K562 (cell line): ENCODE data around the gene ZMYND15. TPM values are rescaled to one million over a fixed set of nuclear protein-coding genes. Genes with fewer than 3 reads are reported as not detected.
A peak's percentile ranks its signal among the peaks of the same experiment; 100 is the strongest.

Experiments used
- CBX3 ChIP-seq, 2 experiments: IDR thresholded peaks; 1 replicate in 1 of 2; 2 replicates in 1 of 2; pipeline ENCODE4 v1.6.1; 2012; ENCODE audit warnings: inconsistent platforms in 2 of 2, low read length in 2 of 2, borderline replicate concordance in 1 of 2, control low read depth in 1 of 2
- CBX5 ChIP-seq: IDR thresholded peaks from 2 replicates; pipeline ENCODE4 v1.6.1; 2014; ENCODE audit warnings: low read depth, borderline replicate concordance
- CREBBP ChIP-seq: IDR thresholded peaks from one replicate; pipeline ENCODE4 v1.6.1; 2012; ENCODE audit warnings: low read depth, mild to moderate bottlenecking, control low read depth, inconsistent platforms, low read length
- FOXK1 ChIP-seq: sonication (generic); formaldehyde crosslinking; IDR thresholded peaks from 2 replicates; pipeline ENCODE4 v1.8.0; 2022; ENCODE audit warnings: missing genetic modification reagents, mild to moderate bottlenecking, borderline replicate concordance
- GTF2F1 ChIP-seq: IDR thresholded peaks from 2 replicates; pipeline ENCODE4 v1.6.1; 2011; ENCODE audit warnings: low read depth, low read length, improper control_type of control experiment
- JUN ChIP-seq, 2 experiments: sonication (generic) in 1 of 2; formaldehyde crosslinking in 1 of 2; IDR thresholded peaks; 2 replicates each; pipeline versions ENCODE4 v1.6.1 to v1.8.0; 2012 to 2022; ENCODE audit warnings: borderline replicate concordance in 2 of 2, mild to moderate bottlenecking in 2 of 2, improper control_type of control experiment in 1 of 2, low read depth in 1 of 2, low read length in 1 of 2, missing genetic modification reagents in 1 of 2
- MEIS2 ChIP-seq: fragments of 450-650 bp; IDR thresholded peaks from 2 replicates; pipeline ENCODE4 v1.6.1; 2014; ENCODE audit warnings: mild to moderate bottlenecking; ENCODE audit not compliant: partially characterized antibody
- NFIX ChIP-seq: fragments of 250-450 bp; sonication (Bioruptor Pico); IDR thresholded peaks from 2 replicates; pipeline ENCODE4 v1.4.0; 2020; ENCODE audit warnings: low read depth, mild to moderate bottlenecking, moderate library complexity
- RCOR1 ChIP-seq, 2 experiments: IDR thresholded peaks; 2 replicates each; pipeline ENCODE4 v1.6.1; 2012; ENCODE audit warnings: low read depth in 2 of 2, low read length in 2 of 2, borderline replicate concordance in 1 of 2, improper control_type of control experiment in 1 of 2
- SMARCE1 ChIP-seq: fragments of 450-650 bp; IDR thresholded peaks from 2 replicates; pipeline ENCODE4 v1.7.1; 2016; ENCODE audit warnings: mild to moderate bottlenecking
- TOE1 ChIP-seq, 2 experiments: fragments of 450-650 bp in 1 of 2; sonication (generic) in 1 of 2; formaldehyde crosslinking in 1 of 2; IDR thresholded peaks; 2 replicates each; pipeline versions ENCODE4 v1.7.1 to v1.8.0; 2016 to 2022; ENCODE audit warnings: borderline replicate concordance in 2 of 2, mild to moderate bottlenecking in 2 of 2, antibody characterized with exemption in 1 of 2, inconsistent platforms in 1 of 2, low read depth in 1 of 2, missing genetic modification reagents in 1 of 2, moderate library complexity in 1 of 2
- TRIM24 ChIP-seq, 2 experiments: fragments of 450-650 bp; IDR thresholded peaks; 2 replicates each; pipeline ENCODE4 v1.6.1; 2016
- ZBED1 ChIP-seq: IDR thresholded peaks from 2 replicates; pipeline ENCODE4 v1.6.1; 2014
- ZNF57 ChIP-seq: fragments of 450-650 bp; formaldehyde crosslinking; IDR thresholded peaks from 2 replicates; pipeline ENCODE4 v1.4.0; 2020; ENCODE audit warnings: mild to moderate bottlenecking, moderate library complexity
- polyA plus RNA-seq, 8 experiments: library from polyadenylated mRNA; depleted of rRNA in 4 of 8; stranded (reverse) in 5 of 8; unstranded in 3 of 8; fragments of >200 nt; fragmentation: Nextera tagmentation in 2 of 8; fragmentation: Illumina TruSeq in 1 of 8; extraction: Ambion mirVana in 2 of 8; extraction: Trizol in 1 of 8; gene quantifications; 2 replicates each; pipeline versions ENCODE4 v1.2.1 to v1.2.3, GENCODE V29; 2011 to 2014; ENCODE audit warnings: inconsistent platforms in 1 of 8, missing spikeins in 1 of 8
- total RNA-seq, 7 experiments: library from RNA; depleted of rRNA in 6 of 7; stranded (reverse); fragments of >200 nt in 6 of 7; fragmentation: Illumina TruSeq in 2 of 7; extraction: Trizol in 2 of 7; gene quantifications; 2 replicates each; pipeline versions ENCODE4 v1.2.1 to v1.2.3, GENCODE V29; 2011 to 2021; ENCODE audit warnings: low replicate concordance in 1 of 7
- TF ChIP-seq, protein P1 (sequence below): sonication (generic); formaldehyde crosslinking; IDR thresholded peaks from 2 replicates; pipeline ENCODE4 v1.8.1; 2023; ENCODE audit warnings: mild to moderate bottlenecking, missing genetic modification reagents
- TF ChIP-seq, protein P2 (sequence below): fragments of 250-450 bp; sonication (Bioruptor Pico); IDR thresholded peaks from 2 replicates; pipeline ENCODE4 v1.9.0; 2021; ENCODE audit warnings: mild to moderate bottlenecking
- TF ChIP-seq, protein P3 (sequence below): fragments of 450-650 bp; IDR thresholded peaks from 2 replicates; pipeline ENCODE4 v1.6.1; 2017; ENCODE audit warnings: antibody characterized with exemption, mild to moderate bottlenecking
- TF ChIP-seq, protein P4 (sequence below): fragments of 250-450 bp; sonication (Bioruptor Pico); IDR thresholded peaks from 2 replicates; pipeline ENCODE4 v1.4.0; 2020; ENCODE audit warnings: mild to moderate bottlenecking

The ZMYND15 gene
- total and polyA plus RNA-seq, 9 of the 15 experiments (the other 6 are each of a cell fraction or from before 2014, with no cell fraction given): 0.09 TPM; not detected in 8

DNA sequence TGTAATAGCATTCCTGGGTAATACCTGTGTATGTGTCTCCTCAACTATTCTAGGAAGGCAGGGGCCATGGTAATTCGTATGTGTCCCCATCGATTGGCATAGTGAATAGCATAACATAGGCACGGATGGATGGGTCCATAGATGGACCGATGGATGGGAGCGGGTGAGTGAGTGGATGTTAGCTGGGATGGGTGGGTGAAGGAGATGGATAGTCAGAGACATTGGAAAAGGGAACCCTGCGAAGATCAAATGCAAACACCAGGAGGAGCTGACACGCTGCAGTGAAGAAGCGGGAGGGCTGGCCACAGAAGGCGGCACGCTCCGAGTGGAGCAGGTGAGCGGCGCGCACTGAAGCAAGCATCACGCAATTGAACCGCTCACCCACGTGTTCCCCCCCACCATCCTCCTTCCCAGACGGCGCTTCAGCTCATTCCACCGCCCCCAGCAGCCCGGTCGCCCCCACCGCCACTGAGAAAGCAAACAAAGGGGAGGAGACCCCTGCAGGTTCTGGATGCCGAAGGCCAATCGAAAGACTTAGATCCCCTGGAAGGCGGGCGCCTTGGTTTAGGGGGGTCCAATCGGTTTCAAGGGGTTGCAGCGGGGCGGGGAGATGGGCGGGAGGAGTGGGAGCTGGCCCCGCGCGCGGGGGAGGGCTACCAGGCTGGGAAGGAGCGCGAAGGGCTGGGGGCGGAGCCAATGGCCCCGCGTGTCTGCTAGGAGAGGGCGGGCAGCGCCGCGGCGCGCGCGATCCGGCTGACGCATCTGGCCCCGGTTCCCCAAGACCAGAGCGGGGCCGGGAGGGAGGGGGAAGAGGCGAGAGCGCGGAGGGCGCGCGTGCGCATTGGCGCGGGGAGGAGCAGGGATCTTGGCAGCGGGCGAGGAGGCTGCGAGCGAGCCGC, 29.6 kb upstream of the ZMYND15 start, which contains the start of gene ARRB2 (continued):
- TF ChIP-seq CREBBP (no peak), ZBED1 (no peak), SMARCE1 (no peak; the same call in 1 of the 2 replicates), TOE1 (IDR thresholded peaks at IDR 0.05; ENCODE audit: borderline replicate concordance) (peak; percentile 49; the same call in 1 of the 2 replicates), TOE1 (CRISPR knock-in tag; IDR thresholded peaks at IDR 0.05; ENCODE audit: borderline replicate concordance, low read depth) (no peak), FOXK1 (CRISPR knock-in tag) (no peak), CBX5 (no peak), TRIM24 (IDR thresholded peaks at IDR 0.05) (peak; percentile 9 to 32; a peak in 1 of 4 replicates), ZNF57 (CRISPR knock-in tag) (no peak), NFIX (CRISPR knock-in tag) (no peak), RCOR1 (IDR thresholded peaks at IDR 0.05; ENCODE audit: borderline replicate concordance in 1 of 2, low read depth in 2 of 2, low read length in 2 of 2) (peak in 1 of 2 experiments; percentile 35; a peak in 1 of 4 replicates), MEIS2 (peak; percentile 50), CBX3 (IDR thresholded peaks at IDR 0.05; ENCODE audit: borderline replicate concordance in 1 of 2, low read length in 2 of 2) (peak in 1 of 2 experiments; percentile 79; a peak in 1 of 3 replicates), GTF2F1 (no peak), JUN (IDR thresholded peaks at IDR 0.05; ENCODE audit: borderline replicate concordance, low read depth, low read length) (0 out of 2 replicates have a peak, but pooled peaks have one; percentile 23), JUN (CRISPR knock-in tag; IDR thresholded peaks at IDR 0.05; ENCODE audit: borderline replicate concordance) (no peak)
- TF ChIP-seq, protein P1, sequence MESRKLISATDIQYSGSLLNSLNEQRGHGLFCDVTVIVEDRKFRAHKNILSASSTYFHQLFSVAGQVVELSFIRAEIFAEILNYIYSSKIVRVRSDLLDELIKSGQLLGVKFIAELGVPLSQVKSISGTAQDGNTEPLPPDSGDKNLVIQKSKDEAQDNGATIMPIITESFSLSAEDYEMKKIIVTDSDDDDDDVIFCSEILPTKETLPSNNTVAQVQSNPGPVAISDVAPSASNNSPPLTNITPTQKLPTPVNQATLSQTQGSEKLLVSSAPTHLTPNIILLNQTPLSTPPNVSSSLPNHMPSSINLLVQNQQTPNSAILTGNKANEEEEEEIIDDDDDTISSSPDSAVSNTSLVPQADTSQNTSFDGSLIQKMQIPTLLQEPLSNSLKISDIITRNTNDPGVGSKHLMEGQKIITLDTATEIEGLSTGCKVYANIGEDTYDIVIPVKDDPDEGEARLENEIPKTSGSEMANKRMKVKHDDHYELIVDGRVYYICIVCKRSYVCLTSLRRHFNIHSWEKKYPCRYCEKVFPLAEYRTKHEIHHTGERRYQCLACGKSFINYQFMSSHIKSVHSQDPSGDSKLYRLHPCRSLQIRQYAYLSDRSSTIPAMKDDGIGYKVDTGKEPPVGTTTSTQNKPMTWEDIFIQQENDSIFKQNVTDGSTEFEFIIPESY (CRISPR knock-in tag): 0 out of 2 replicates have a peak, but pooled peaks have one; percentile 28
- TF ChIP-seq, protein P2, sequence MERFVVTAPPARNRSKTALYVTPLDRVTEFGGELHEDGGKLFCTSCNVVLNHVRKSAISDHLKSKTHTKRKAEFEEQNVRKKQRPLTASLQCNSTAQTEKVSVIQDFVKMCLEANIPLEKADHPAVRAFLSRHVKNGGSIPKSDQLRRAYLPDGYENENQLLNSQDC (CRISPR knock-in tag): no peak
- TF ChIP-seq, protein P3, sequence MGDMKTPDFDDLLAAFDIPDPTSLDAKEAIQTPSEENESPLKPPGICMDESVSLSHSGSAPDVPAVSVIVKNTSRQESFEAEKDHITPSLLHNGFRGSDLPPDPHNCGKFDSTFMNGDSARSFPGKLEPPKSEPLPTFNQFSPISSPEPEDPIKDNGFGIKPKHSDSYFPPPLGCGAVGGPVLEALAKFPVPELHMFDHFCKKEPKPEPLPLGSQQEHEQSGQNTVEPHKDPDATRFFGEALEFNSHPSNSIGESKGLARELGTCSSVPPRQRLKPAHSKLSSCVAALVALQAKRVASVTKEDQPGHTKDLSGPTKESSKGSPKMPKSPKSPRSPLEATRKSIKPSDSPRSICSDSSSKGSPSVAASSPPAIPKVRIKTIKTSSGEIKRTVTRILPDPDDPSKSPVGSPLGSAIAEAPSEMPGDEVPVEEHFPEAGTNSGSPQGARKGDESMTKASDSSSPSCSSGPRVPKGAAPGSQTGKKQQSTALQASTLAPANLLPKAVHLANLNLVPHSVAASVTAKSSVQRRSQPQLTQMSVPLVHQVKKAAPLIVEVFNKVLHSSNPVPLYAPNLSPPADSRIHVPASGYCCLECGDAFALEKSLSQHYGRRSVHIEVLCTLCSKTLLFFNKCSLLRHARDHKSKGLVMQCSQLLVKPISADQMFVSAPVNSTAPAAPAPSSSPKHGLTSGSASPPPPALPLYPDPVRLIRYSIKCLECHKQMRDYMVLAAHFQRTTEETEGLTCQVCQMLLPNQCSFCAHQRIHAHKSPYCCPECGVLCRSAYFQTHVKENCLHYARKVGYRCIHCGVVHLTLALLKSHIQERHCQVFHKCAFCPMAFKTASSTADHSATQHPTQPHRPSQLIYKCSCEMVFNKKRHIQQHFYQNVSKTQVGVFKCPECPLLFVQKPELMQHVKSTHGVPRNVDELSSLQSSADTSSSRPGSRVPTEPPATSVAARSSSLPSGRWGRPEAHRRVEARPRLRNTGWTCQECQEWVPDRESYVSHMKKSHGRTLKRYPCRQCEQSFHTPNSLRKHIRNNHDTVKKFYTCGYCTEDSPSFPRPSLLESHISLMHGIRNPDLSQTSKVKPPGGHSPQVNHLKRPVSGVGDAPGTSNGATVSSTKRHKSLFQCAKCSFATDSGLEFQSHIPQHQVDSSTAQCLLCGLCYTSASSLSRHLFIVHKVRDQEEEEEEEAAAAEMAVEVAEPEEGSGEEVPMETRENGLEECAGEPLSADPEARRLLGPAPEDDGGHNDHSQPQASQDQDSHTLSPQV: no peak
- TF ChIP-seq, protein P4, sequence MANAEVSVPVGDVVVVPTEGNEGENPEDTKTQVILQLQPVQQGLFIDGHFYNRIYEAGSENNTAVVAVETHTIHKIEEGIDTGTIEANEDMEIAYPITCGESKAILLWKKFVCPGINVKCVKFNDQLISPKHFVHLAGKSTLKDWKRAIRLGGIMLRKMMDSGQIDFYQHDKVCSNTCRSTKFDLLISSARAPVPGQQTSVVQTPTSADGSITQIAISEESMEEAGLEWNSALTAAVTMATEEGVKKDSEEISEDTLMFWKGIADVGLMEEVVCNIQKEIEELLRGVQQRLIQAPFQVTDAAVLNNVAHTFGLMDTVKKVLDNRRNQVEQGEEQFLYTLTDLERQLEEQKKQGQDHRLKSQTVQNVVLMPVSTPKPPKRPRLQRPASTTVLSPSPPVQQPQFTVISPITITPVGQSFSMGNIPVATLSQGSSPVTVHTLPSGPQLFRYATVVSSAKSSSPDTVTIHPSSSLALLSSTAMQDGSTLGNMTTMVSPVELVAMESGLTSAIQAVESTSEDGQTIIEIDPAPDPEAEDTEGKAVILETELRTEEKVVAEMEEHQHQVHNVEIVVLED: 0 out of 2 replicates have a peak, but pooled peaks have one; percentile 33
